Left colon (tissue), 2 donors: ENCODE results near the gene AMBRA1. TPM values are rescaled to one million over a fixed set of nuclear protein-coding genes. Genes with fewer than 3 reads are reported as not detected.

Experiments used
- ATAC-seq: fragments of 200-7000 bp; cut with Tn5 transposase; one replicate; pipeline ENCODE4 v1.9.1; 2020; ENCODE audit warnings: mild to moderate bottlenecking, moderate library complexity
- DNase-seq, 2 donors: peaks; one replicate each; pipeline ENCODE4 v3.0.0-alpha.2; 2020
- intact Hi-C, 2 donors: fragments of 100-400 bp; cut with DNase I in 1 of 2; cut with micrococcal nuclease in 1 of 2; formaldehyde crosslinking; loops; one replicate each; pipeline versions ENCODE4 v1.11.2 to v1.14.0; 2022; cut with DNase I, micrococcal nuclease
- microRNA-seq, 2 donors: library from miRNA; unstranded; fragments of <30 nt; microRNA quantifications; one replicate each; pipeline versions ENCODE4 v1.1.0 to v1.2.0, GENCODE V29; 2020
- total RNA-seq, 2 donors: library from RNA; stranded (reverse); fragmentation: NEBNext Ultra II Directional; extraction: Animal tissue kit (Norgen Biotek cat#: 25700); gene quantifications; one replicate each; pipeline ENCODE4 v1.2.1, GENCODE V29; 2021
- donor health status: DM: no; HTN: no; CAD: no.
- donor health status: DM: yes; HTN: yes; CAD: no.

AMBRA1 gene
- total RNA-seq, 2 donors from 2014 or later, result 39.4 to 40.1 TPM

DNA sequence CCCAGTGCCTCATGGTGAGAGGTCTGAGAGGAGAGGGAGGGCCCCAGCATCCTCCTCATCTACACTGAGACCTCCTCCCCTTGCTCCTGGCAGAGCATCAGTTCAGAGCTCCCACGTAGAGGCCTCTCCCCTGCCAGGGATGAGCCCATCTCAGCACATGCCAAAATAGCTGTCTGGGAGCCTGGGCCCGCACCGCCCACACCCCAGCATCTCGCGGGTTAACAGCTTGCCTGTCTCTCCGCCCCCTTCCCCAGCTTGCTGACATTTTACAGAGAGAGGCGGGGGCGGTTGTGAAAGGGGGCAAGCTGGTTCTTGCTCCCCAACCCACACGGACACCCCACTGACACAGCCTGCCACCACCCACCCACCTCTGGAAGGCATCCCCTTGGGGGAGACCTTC lies 240.1 kb downstream of the AMBRA1 start:
- ATAC-seq (no peak), DNase-seq (no peak)
- intact Hi-C loops, result no loop called here

DNA sequence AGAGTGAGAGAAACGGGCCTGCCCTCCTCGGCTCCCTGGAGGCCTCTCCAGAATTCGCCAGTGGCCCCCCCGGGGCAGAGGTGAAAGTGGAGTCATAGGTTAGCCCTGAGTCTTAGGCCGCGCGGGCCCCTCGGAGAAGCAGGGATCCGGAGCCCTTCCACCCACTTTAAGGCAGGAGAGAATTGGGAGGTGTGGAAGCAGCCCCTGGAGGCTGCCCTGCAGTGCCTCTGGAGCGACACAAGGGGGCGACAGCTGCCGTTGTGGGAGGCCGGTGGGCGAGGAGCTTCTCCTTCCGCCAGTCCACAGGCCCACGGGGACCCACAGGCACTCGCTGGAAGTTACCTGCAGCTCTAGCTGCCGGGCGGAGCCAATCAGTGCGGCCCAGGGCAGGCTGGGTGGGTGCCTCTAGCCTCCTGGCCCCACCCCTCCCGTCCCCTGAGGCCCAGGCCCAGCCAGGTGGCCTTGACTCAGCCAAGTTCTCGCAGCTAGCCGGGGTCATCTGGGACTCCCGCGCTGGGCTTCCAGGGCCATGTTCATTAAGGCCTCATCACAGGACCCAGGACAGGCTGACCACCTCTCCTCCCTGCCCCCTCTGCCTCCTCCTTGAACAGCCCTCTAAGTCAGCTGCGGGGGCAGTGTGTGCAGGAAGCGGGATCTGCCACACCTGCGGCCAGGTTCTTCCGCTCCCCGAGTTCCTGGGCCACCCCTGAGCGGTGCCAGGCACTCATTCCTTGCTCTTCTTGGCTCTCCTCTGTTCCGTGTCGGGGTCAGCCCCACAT lies 241.6 kb downstream of the AMBRA1 start:
- DNase-seq, result no peak
- no peak for ATAC-seq
- intact Hi-C loops, result no loop called here

DNA sequence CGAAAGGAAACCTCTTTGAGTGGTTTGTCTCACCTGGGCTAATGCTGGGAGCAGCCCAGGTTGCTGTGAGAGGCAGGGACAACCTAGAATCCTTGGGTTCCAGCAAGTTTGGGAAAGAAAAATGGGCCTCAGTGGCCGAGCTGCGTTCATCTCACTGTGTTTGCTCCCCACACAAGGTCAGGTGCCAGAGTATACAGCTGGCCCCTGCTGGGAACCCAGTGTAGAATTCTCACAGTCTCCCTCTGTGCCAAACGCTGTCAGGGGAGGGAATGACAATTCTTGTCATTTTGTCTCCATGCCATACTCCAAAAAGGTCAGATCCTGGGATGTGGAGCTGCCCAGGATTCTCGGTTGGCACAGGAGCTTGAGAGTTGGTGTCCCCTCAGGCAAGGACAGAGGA lies 242.2 kb downstream of the AMBRA1 start:
- intact Hi-C loops, result no loop called here
- DNase-seq (no peak), ATAC-seq (no peak)

DNA sequence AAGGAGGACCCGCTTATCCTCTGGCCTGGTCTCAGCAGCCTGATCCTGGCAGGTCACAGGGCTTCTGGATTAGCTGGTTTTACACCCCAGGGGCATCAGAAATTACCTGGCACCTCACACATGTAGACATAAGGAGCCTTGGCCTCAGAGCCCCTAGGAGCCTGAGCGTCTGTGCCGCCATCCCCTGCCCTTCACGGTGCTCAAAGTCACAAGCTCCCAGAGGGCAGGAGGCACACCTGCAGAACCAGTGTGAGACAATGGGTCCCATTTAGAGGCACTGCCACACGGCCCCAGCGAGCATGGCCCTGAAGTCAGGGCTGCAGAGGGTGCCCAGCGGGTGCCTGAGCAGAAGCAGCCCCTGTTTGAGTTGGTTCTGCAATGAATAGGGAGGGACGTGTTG lies 242.7 kb downstream of the AMBRA1 start:
- no peak for DNase-seq
- intact Hi-C loops, result no loop called here
- no peak for ATAC-seq

DNA sequence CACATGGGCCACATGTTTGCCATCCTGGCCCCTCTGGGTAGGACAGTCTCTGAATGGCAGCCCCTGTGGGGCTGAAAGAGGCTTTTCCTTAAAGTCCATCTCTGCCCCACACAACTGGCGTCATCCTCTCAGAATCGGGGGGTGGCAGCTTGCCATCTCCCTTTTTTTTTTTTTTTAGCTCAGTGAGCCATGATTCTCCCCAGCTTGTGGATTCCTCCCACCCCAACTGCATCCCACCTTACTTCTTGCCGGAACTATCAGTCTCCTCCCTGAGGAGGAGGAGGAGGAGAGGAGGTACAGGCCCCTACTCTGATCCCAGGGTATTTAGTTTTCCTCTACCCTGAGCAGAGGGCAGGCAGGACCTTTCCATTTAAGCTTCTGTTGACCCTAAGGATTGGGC lies 243.1 kb downstream of the AMBRA1 start:
- no peak for ATAC-seq

DNA sequence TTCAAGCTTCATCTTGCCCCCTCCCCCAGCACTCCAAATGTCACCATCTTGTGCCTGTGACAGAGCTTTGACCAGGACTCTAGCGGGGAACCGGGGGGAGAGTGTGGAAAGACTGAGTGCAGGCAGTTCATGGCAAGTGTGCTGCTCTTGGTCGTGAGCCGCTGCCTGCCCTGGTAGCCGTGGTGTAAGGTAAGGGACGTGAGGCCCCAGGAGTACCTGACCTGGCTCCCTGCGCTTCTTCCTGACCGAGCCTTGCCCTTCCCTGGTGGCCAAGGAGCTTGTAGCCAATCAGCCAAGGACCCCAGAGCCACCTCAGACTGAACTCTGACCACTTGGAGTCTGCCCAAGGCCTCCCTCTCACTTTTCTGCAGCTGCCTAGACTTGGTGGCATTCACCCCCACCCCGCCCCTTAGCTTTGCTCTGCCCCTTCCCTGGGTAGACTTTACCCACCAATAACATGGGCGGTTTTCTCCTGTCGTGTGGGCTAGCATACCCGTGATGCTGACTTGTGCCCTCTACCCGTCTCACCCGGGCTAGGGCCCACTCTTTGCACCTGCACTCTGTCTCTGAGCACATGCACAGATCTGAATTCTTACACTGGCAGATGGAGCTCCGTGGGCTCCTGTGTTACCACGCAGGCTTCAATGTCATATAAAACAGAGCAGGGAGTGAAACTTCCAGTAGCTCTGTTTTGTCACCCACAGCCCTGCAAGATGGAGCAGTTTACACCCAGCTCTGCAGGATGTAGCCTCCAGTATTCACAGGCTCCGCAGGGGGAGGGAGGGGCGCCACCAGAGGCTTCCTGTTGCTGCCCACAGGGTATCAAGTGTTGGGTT lies 245.0 kb downstream of the AMBRA1 start:
- intact Hi-C loops, result no loop called here
- ATAC-seq (peak; percentile 49), DNase-seq (peak in 1 of 2 donors; percentile 60)

More for the DNA sequence above, 243.1 kb downstream of the AMBRA1 start:
- intact Hi-C loops, result no loop called here
- no peak for DNase-seq

DNA sequence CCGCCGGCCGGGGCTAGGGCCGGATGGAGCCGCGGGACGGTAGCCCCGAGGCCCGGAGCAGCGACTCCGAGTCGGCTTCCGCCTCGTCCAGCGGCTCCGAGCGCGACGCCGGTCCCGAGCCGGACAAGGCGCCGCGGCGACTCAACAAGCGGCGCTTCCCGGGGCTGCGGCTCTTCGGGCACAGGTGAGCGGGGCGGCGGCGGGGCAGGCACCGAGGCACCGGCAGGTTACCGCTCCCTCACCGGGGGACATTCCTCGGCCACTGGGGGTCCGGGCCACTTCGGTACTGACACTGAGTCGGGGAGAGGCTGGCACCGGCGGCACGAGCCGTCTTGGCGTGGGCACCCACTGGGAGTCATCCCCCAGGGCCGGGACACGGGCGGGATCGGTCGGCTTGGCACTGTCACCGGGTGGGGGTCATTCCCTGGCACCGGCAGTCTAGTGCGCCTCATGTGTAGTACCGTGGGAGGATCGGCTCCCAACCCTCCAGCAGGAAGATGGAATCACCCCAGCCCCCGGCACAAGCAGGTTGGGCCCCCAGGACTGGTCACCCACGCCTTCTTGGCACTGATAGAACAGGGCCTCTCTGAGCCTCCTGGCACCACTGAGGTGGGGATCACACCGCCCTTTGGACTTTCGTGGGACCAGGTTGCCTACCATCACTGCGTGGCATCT lies 246.0 kb downstream of the AMBRA1 start:
- peak; percentile 22 for ATAC-seq
- peak in 1 of 2 donors; percentile 52 for DNase-seq
- intact Hi-C loops, result no loop called here

DNA sequence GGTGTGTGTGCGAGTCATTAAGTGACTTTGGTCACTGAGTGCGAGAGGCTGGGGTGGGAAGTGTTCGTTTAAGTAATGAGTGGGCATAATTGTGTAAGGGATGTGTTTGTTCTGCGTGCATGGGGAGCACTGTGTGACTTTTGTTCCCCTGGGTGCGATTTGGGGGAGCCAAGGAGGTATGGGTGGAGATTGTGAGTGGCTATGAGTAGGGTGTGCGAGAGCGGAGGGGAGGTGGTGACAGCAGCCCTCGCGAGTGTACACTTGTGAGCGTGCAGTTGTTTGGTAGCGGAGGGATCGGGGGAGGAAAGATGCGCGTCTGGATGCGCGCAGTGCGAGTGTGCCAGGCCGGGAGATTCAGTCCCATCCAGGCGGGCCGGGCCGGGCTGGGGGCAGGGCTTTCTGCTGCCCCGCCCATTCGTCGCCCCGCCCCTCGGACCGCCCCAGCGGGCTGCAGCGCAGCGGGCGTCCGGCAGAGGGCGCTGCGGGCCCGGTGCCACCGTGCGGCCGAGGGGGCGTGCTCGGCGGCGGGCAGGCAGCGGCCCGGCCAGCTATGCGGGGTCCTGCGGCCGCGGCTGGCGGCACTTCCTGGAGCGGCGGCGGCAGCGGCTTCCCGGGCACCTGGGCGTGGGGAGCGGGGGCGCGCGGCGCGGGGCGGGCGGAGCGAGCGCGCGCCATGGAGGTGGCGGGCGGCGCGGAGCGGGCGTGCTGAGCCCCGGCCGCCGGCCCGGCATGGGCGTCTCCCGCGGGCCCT lies 246.8 kb downstream of the AMBRA1 start, which contains the start of gene DGKZ:
Gene DGKZ, plus strand, starts transcription at position 578 of the 751 bp plus-strand sequence. CDS start 197 bp downstream, outside the sequence.
- DNase-seq (peak; percentile 82 to 89), ATAC-seq (peak; percentile 81)
- intact Hi-C loops, result no loop called here

Small RNA genes lying within 50 kb of the gene (microRNA-seq; reads per million reads assigned to microRNA genes)
- gene MIR3160-1 (0 reads per million in 2 donors), gene MIR3160-2 (0 reads per million in 2 donors), gene MIR4688 (0 reads per million in 2 donors)

Other genes with a start within 250 kb of the AMBRA1 start
- 10 to 100 TPM; 44.9 to 47.9 TPM for gene DGKZ, start 246.6 kb downstream of the AMBRA1 start, total RNA-seq
- 100 to 1,000 TPM; 136 to 195 TPM for gene MDK, start 212.4 kb downstream of the AMBRA1 start, total RNA-seq
- gene CHRM4, start 202.2 kb downstream of the AMBRA1 start, total RNA-seq, result 1 to 10 TPM in 1 of 2 donors, under 1 TPM in 1; 0.67 to 3.1 TPM
- 1 to 10 TPM; 4.5 to 6.4 TPM for gene HARBI1, start 23.2 kb upstream of the AMBRA1 start, total RNA-seq
- gene ATG13, start 23.5 kb upstream of the AMBRA1 start, total RNA-seq, result 10 to 100 TPM; 51.3 to 57.6 TPM
- 10 to 100 TPM; 77.3 to 78.5 TPM for gene ARHGAP1, start 106.6 kb upstream of the AMBRA1 start, total RNA-seq
- gene ZNF408, start 107.0 kb upstream of the AMBRA1 start, total RNA-seq, result 10 to 100 TPM; 11.3 to 11.6 TPM
- gene F2, start 125.2 kb upstream of the AMBRA1 start, total RNA-seq, result not detected